A673 (cell line): Measurements from ENCODE around the gene HMX1.

Source experiments
- CTCF ChIP-seq: fragments of 300-800, 200-600 bp; sonication (generic); conservative IDR thresholded peaks from 2 replicates; pipeline ENCODE4 v1.5.1; 2017; ENCODE audit warnings: low read depth, mild to moderate bottlenecking, antibody characterized with exemption, low read length, moderate library complexity, mixed read lengths
- EZH2 ChIP-seq: fragments of 200-600 bp; sonication (generic); IDR thresholded peaks from 2 replicates; pipeline ENCODE4 v1.6.1; 2017; ENCODE audit warnings: borderline replicate concordance, low read depth, mild to moderate bottlenecking, mixed read lengths, antibody characterized with exemption, low read length; ENCODE audit not compliant: poor library complexity, severe bottlenecking

GRCh38 chr4:8911316-8912088 lies 39.9 kb upstream of the HMX1 start:
- no peak for TF ChIP-seq CTCF
- TF ChIP-seq EZH2: no peak
